Skeletal muscle tissue (tissue), 4 donors: ENCODE measurements around the gene FHL2. TPM values are rescaled to one million over a fixed set of nuclear protein-coding genes. Genes with fewer than 3 reads are reported as not detected.
A peak's percentile ranks its signal among the peaks of the same experiment; 100 is the strongest.
"Not testable (repeated sequence)": the region's sequence is repeated elsewhere in the genome, so short reads cannot be mapped to it uniquely, and the experiment has no call there.

Source experiments
- H3K27ac ChIP-seq: one replicate; pipeline ENCODE4 v1.7.0; 2013; ENCODE audit warnings: mild to moderate bottlenecking, low read depth, low read length, inconsistent platforms
- H3K27me3 ChIP-seq, 3 donors: one replicate each; pipeline ENCODE4 v1.7.0; 2013; ENCODE audit warnings: low read length in 3 of 3; ENCODE audit not compliant: control insufficient read depth in 3 of 3, insufficient read depth in 3 of 3
- H3K36me3 ChIP-seq, 3 donors: one replicate each; pipeline ENCODE4 v1.7.0; 2013; ENCODE audit warnings: low read length in 3 of 3; ENCODE audit not compliant: control insufficient read depth in 3 of 3, insufficient read depth in 3 of 3
- H3K4me1 ChIP-seq, 3 donors: one replicate each; pipeline ENCODE4 v1.7.0; 2013; ENCODE audit warnings: low read length in 3 of 3, mild to moderate bottlenecking in 3 of 3; ENCODE audit not compliant: control insufficient read depth in 3 of 3, insufficient read depth in 3 of 3
- H3K4me3 ChIP-seq, 3 donors: one replicate each; pipeline ENCODE4 v1.7.0; 2013; ENCODE audit warnings: low read length in 3 of 3
- H3K9ac ChIP-seq, 3 donors: one replicate each; pipeline ENCODE4 v1.7.0; 2013; ENCODE audit warnings: low read length in 3 of 3, mild to moderate bottlenecking in 3 of 3, moderate library complexity in 2 of 3, low read depth in 1 of 3
- H3K9me3 ChIP-seq, 3 donors: one replicate each; pipeline ENCODE4 v1.7.0; 2013; ENCODE audit warnings: low read length in 3 of 3; ENCODE audit not compliant: control insufficient read depth in 3 of 3
- total RNA-seq: library from RNA; depleted of rRNA; stranded (reverse); fragments of >200 nt; gene quantifications from one replicate; pipeline ENCODE4 v1.2.3, GENCODE V29; 2014
- donor health status: Osteomylitis.

FHL2 gene
- total RNA-seq, 1 donor from 2014 or later, result 66.3 TPM

DNA sequence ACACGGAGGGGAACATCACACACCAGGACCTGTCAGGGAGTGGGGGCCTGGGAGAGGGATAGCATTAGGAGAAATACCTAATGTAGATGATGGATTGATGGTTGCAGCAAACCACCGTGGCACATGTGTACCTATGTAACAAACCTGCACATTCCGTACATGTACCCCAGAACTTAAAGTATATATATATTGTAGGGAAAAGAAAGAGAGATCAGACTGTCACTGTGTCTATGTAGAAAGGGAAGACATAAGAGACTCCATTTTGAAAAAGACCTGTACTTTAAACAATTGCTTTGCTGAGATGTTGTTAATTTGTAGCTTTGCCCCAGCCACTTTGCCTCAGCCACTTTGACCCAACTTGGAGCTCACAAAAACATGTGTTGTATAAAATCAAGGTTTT lies 26.0 kb upstream of the FHL2 start:
- not testable (repeated sequence) for H3K4me3 ChIP-seq, H3K27me3 ChIP-seq, H3K27ac ChIP-seq, H3K36me3 ChIP-seq, H3K4me1 ChIP-seq, H3K9ac ChIP-seq, H3K9me3 ChIP-seq

DNA sequence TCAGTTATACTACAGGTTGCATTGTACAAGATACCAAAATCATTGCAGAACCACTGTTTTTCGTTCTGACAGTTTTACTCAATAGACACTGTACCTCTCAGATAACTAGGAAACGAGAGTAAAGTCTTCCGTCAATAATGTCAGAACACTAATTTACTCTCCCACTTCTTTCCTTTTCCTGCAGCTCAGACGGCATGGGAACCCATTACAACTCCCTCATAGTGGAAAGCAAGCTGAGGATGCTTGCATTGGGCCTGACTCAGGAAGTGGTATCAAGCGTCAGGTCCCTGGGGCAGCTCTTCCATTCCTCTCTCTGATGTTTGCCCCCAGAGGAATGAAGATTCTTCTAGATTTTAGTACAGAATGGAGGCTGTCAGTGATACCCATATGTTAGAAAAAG lies 23.9 kb upstream of the FHL2 start:
- Histone ChIP-seq H3K4me1 (no peaks in the 10 kb centered on the region), H3K36me3 (no peaks in the 10 kb centered on the region), H3K9ac (no peak overlapping the region), H3K4me3 (no peak overlapping the region), H3K27me3 (no peaks in the 10 kb centered on the region), H3K27ac (no peak overlapping the region), H3K9me3 (peaks cover 0 to 2% (median 0%) of the 10 kb centered on the region in 3 donors)

DNA sequence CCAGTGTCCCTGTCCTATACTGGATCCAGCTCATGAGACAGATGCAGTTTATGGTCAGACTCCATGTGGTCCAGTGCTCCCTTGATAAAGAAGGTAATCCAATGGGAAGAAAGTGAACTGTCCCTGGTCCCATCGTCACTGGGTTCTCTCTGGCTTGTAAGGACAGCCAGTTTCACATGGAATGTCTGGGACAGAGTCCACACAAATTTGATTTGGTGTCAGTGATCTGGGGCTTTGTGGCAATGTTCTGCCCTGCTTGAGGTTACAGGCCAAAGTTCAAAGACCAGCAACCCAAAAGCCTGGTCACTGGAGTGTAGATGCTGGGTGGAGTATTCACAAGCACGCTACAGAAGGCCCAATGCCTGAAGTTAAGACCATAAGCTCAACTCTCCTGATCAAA lies 22.2 kb upstream of the FHL2 start:
- no peak overlapping the region for H3K4me3 ChIP-seq
- peaks cover 0 to 2% (median 0%) of the 10 kb centered on the region in 3 donors for H3K9me3 ChIP-seq
- H3K27me3 ChIP-seq, result no peaks in the 10 kb centered on the region
- no peak overlapping the region for H3K27ac ChIP-seq
- H3K9ac ChIP-seq, result no peak overlapping the region
- no peaks in the 10 kb centered on the region for H3K4me1 ChIP-seq
- no peaks in the 10 kb centered on the region for H3K36me3 ChIP-seq

DNA sequence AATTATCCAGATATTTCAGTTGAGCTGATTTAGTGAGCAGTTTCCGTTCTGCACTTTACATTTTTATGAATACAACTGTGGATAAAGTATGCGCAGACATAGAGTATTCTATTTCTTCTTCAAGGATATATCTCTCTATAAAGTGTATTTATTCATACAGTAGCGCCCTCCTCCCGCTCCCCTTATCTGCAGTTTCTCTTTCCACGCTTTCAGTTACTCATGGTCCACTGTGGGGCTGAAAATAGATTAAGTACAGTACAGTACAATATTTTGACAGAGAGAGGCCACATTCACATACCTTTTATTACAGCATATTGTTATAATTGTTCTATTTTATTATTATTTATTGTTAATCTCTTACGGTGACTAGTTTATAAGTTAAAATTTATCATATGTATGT lies 19.7 kb upstream of the FHL2 start:
- H3K27me3 ChIP-seq, result no peaks in the 10 kb centered on the region
- H3K4me3 ChIP-seq, result no peak overlapping the region
- no peak overlapping the region for H3K27ac ChIP-seq

DNA sequence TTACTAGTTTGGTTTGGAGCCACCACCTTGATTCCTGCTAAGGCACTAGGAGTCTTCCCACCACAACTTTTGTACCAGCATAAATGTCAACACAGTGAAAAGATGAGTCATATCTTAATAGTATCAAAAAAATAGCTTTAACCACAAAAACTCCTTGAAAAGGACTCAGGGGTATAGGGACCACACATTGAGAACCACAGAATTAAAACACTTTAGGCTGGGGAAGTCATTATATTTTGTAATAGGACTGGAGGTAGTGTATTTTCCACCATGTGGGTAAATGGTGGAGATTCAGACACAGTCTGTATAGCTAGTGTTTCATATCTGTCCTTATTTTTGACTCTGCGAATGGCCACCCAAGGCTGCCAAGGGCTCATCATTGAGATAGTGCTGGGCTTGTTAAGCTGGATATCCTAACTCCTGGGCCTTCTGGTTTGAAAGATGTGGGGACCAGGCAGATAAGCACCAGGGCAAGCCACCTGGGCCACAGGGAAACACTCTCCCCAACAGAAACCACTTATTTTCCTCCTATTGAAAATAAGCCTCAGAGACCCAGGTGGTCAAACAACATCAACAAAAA lies 19.1 kb upstream of the FHL2 start:
- no peaks in the 10 kb centered on the region for H3K36me3 ChIP-seq
- peaks cover 0 to 5% (median 0%) of the 10 kb centered on the region in 3 donors for H3K4me1 ChIP-seq
- H3K9me3 ChIP-seq, result no peaks in the 10 kb centered on the region
- H3K27ac ChIP-seq, result no peak overlapping the region
- H3K9ac ChIP-seq, result no peak overlapping the region
- H3K27me3 ChIP-seq, result no peaks in the 10 kb centered on the region
- H3K4me3 ChIP-seq, result no peak overlapping the region

More for the DNA sequence above, 19.7 kb upstream of the FHL2 start:
- H3K36me3 ChIP-seq, result no peaks in the 10 kb centered on the region
- H3K9ac ChIP-seq, result no peak overlapping the region
- peaks cover 0 to 5% (median 0%) of the 10 kb centered on the region in 3 donors for H3K4me1 ChIP-seq
- H3K9me3 ChIP-seq, result peaks cover 0 to 2% (median 0%) of the 10 kb centered on the region in 3 donors

DNA sequence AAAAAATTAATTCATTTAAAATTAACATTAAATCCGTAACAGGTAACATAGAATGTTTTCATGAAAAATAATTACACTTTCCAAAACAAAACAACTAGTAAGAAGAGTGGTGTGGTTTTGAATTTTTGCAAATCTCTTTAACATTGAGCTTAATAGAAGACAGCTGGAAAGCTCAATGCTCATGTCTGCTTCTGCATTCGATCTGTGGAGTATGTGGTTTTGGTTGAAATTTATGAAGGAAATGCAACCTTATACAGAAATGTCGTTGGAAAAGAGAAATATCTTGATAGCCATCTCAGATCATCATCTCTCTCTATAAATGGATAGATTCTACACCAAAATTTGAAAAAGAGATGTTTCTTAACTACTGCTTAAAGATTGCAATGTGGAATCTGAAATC lies 17.3 kb upstream of the FHL2 start:
- Histone ChIP-seq H3K4me1 (peaks cover 0 to 5% (median 0%) of the 10 kb centered on the region in 3 donors), H3K27me3 (no peaks in the 10 kb centered on the region), H3K4me3 (no peak overlapping the region), H3K27ac (no peak overlapping the region), H3K9me3 (no peaks in the 10 kb centered on the region), H3K9ac (no peak overlapping the region), H3K36me3 (no peaks in the 10 kb centered on the region)

DNA sequence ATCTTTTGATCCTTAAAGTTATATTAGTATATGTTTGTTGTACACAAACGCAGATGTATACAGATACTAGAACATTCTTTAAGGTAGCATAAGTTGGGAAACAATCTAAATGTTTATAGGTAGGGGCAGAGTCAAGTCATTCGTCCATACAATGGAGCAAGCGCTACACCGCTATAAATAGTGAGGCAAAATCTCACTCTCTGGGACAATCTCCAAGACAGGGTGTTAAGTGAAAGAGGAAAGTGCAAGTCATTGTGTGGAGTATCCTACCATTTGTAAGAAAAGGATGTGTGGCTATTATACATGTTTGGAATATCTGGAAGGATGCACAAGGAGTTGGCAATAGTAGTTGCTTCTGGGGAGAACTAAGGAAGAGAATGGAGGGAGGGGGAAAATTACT lies 16.2 kb upstream of the FHL2 start:
- no peak overlapping the region for H3K9ac ChIP-seq
- H3K4me1 ChIP-seq, result peaks cover 9 to 16% (median 9%) of the 10 kb centered on the region in 3 donors
- no peaks in the 10 kb centered on the region for H3K9me3 ChIP-seq
- no peaks in the 10 kb centered on the region for H3K36me3 ChIP-seq
- peak overlapping the region; percentile 1 for H3K27ac ChIP-seq
- no peak overlapping the region for H3K4me3 ChIP-seq
- no peaks in the 10 kb centered on the region for H3K27me3 ChIP-seq

DNA sequence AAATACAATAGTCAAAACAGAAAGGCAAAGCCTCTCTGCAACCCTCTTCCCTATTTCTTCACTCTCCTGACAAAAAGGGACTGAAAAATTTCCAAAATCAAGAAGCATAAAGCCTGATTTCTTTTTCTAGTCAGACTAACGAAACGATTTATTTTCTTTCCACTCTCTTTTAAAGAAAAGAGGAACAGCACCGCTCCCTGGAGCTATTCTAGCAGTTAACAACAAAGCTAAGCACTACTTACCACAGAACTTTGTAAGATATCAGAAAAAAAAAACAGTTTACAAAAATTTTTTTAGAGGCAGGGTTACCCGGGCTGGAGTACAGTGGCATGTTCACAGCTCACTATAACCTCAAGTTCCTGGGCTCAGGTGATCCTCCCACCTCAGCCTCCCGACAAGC lies 14.4 kb upstream of the FHL2 start:
- no peaks in the 10 kb centered on the region for H3K36me3 ChIP-seq
- H3K9ac ChIP-seq, result no peak overlapping the region
- no peak overlapping the region for H3K27ac ChIP-seq
- no peak overlapping the region for H3K4me3 ChIP-seq
- no peaks in the 10 kb centered on the region for H3K27me3 ChIP-seq
- no peaks in the 10 kb centered on the region for H3K9me3 ChIP-seq
- peaks cover 24 to 34% (median 27%) of the 10 kb centered on the region in 3 donors for H3K4me1 ChIP-seq

DNA sequence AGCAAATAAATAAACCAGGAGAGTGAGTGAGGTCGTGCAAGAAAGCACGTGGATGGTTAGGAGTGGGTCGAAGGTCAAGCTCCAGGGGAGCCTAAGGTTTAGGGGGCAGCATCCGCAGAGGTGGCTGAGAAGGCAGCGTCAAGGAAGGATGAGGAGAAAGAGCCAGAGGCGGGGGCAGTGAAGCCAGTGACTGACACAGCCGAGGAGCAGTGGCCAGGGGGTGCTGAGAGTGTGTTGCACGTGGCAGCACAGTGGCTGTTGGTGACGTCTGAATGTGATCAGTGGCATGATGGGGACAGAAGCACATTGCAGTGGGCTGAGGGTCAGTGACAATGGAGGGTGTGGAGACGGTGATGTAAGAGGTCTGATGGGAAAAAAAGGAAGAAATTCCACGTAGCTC lies 13.7 kb upstream of the FHL2 start:
- Histone ChIP-seq H3K27ac (no peak overlapping the region), H3K9me3 (no peaks in the 10 kb centered on the region), H3K36me3 (no peaks in the 10 kb centered on the region), H3K4me1 (peaks cover 24 to 37% (median 29%) of the 10 kb centered on the region in 3 donors), H3K9ac (no peak overlapping the region), H3K27me3 (no peaks in the 10 kb centered on the region), H3K4me3 (no peak overlapping the region)

DNA sequence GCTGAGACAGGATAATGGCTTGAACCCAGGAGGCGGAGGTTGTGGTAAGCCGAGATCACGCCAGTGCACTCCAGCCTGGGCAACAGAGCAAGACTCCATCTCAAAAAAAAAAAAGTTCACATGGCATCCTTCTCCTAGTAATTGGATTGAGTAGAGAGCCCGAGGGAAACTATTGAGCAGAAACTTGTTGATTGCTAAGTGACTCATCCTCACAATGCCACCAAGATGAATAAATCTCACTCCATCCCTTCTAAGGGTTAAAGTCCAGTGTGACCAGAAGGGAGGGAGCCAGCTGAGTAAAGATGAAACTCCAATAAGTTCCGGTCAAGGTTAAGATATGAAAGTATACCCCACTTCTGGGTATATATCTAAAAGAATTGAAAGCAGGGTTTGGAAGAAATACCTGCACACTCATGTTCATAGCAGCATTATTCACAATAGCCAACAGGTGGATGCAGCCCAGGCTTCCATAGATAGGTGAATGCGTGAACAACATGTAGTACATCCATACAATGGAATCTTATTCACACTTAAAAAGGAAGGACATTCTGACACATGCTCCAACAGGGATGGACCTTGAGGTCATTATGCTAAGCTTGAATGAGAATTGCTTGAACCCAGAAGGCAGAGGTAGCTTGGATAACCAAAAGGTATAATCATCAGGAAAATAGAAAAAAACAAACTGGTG lies 13.0 kb upstream of the FHL2 start:
- Histone ChIP-seq H3K36me3 (no peaks in the 10 kb centered on the region), H3K4me1 (peaks cover 24 to 37% (median 29%) of the 10 kb centered on the region in 3 donors), H3K4me3 (no peak overlapping the region), H3K9ac (no peak overlapping the region), H3K27me3 (no peaks in the 10 kb centered on the region), H3K9me3 (no peaks in the 10 kb centered on the region), H3K27ac (no peak overlapping the region)
